GM19023 (cell line): ENCODE data around the gene AGO1.
"Not testable (repeated sequence)": the region's sequence is repeated elsewhere in the genome, so short reads cannot be mapped to it uniquely, and the experiment has no call there.

Experiments used
- ATAC-seq: cut with Tn5 transposase; IDR thresholded peaks from one replicate; pipeline ENCODE4 v1.9.1; 2021; ENCODE audit warnings: mild to moderate bottlenecking, moderate library complexity; ENCODE audit not compliant: unreplicated experiment

AGO1 gene

DNA sequence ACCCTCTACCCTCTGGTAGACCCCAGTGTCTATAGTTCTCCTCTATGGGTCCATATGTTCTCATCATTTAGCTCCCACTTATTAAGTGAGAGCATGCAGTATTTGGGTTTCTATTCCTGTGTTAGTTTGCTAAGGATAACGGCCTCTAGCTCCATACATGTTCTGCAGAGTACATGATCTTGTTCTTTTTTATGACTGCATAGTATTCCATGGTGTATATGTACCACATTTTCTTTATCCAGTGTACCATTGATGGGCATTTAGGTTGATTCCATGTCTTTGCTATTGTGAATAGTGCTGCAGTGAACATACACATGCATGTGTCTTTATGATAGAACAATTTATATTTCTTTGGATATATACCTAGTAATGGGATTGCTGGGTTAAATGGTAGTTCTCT lies 81.3 kb downstream of the AGO1 start:
- ATAC-seq: not testable (repeated sequence)

DNA sequence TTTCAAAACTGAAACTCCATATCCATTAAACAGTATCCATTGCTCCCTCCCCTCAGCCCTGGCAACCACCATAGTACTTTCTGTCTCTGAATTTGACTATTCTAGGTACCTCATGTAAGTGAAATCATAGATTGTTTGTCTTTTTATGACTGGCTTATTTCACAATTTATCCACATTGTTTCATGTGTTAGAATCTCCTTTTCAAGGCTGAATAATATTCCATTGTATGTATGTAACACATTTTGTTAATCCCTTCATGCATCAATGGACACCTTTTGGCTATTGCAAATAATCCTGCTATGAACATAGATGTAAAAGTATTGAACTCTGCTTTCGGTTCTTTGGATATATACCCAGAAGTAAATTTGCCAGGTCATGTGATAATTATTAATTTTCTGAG lies 85.4 kb downstream of the AGO1 start:
- ATAC-seq: no peak

DNA sequence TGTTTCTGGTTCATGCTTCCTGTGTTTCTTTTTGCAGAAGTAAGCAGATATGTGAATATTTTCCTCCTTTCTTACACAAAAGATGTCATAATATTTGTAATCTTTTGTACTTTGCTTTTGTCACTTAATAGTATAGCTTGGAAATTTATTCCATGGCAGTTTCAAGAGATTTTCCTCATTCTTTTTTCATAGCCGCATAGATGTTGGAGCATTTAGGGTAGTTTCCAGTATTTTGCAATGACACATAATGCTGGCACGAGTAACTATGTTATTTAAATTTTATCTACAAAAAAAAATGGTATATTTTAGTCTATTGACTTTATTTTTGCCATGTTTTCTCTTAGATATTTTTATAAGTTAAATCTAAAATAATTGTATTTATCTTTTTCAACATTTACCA lies 88.6 kb downstream of the AGO1 start:
- no peak for ATAC-seq

DNA sequence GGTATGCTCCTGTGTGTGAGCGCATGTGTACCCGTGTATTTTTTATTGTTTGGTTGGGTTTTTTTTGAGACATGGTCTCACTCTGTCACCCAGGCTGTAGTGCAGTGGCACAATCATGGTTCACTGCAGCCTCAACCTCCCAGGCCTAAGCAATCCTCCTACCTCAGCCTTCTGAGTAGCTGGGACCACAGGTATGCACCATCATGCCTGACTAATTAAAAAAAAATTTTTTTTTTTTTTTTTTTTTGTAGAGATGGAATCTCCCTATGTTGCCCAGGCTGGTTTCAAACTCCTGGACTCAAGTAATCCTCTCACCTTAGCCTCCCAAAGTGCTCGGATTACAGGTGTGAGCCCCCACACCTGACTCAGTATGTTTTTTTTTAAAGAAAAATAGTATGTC lies 89.6 kb downstream of the AGO1 start:
- ATAC-seq: not testable (repeated sequence)

DNA sequence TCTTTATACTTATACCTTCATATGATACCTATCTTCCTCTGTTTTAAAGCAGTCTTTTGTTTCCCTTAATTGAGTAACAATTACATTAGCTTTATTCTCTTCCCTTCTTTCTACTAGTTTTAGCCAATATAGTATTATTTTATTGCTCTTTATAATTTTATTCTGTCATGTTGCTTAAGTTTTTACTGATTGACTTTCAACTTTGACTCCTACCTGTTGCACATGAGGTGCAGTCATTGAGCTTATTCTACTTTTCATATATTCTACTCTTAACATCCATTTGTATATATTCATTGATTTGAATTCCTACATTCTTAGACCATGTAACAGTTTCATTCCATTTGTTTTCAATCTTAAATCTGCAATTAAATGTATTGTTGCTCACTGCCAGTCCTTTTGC lies 97.1 kb downstream of the AGO1 start:
- no peak for ATAC-seq
